ENCODE measurements around the gene TRIM3. TPM values are rescaled to one million over a fixed set of nuclear protein-coding genes. Genes with fewer than 3 reads are reported as not detected.
"Not testable (repeated sequence)": the region's sequence is repeated elsewhere in the genome, so short reads cannot be mapped to it uniquely, and the experiment has no call there.

The TRIM3 gene
- total RNA-seq: 13.7 and 13.8 TPM in 2 replicates

- peak within 1 kb of the TSS; percentile 75 for H3K4me3 ChIP-seq (ENCODE audit: low read depth, low read length)
- peaks cover 1% of the 10 kb centered on the region for H3K36me3 ChIP-seq (ENCODE audit: control insufficient read depth, insufficient read depth, low read length)
- TF ChIP-seq CTCF (IDR thresholded peaks at IDR 0.05; ENCODE audit: insufficient read depth, low read length, poor library complexity, severe bottlenecking): peak; percentile 49
- DNase-seq (ENCODE audit: low read depth): peak; percentile 42
- H3K27me3 ChIP-seq (ENCODE audit: control insufficient read depth, insufficient read depth, low read length): no peaks in the 10 kb centered on the region
These were observed at the start of gene TRIM3 for GRCh38 chr11:6473451-6474412. Gene TRIM3, minus strand, starts transcription at chr11:6473941. Its CDS starts 8,246 bp downstream, at chr11:6465695.

- DNase-seq (ENCODE audit: low read depth): peak; percentile 38
- no peaks in the 10 kb centered on the region for H3K27me3 ChIP-seq (ENCODE audit: control insufficient read depth, insufficient read depth, low read length)
- no peak overlapping the region for H3K4me3 ChIP-seq (ENCODE audit: low read depth, low read length)
- no peaks in the 10 kb centered on the region for H3K36me3 ChIP-seq (ENCODE audit: control insufficient read depth, insufficient read depth, low read length)
- no peak for TF ChIP-seq CTCF (IDR thresholded peaks at IDR 0.05; ENCODE audit: insufficient read depth, low read length, poor library complexity, severe bottlenecking)
These were observed 49.5 kb upstream of the TRIM3 start for GRCh38 chr11:6523253-6523652.

DNA sequence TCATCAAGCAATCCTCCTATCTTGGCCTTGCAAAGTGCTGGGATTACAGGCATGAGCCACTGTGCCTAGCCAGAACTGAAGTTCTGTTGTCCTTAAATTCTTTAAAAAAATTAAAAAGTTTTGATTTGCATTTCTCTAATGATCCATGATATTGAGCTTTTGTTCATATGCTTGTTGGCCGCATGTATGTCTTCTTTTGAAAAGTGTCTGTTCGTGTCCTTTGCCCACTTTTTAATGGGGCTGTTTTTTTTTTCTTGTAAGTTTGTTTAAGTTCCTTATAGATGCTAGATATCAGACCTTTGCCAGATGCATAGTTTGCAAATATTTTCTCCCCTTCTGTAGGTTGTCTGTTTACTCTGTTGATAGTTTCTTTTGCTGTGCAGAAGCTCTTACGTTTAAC, 48.2 kb upstream of the TRIM3 start:
- not testable (repeated sequence) for H3K4me3 ChIP-seq (ENCODE audit: low read depth, low read length); H3K27me3 ChIP-seq (ENCODE audit: control insufficient read depth, insufficient read depth, low read length); H3K36me3 ChIP-seq (ENCODE audit: control insufficient read depth, insufficient read depth, low read length); DNase-seq (ENCODE audit: low read depth)

DNA sequence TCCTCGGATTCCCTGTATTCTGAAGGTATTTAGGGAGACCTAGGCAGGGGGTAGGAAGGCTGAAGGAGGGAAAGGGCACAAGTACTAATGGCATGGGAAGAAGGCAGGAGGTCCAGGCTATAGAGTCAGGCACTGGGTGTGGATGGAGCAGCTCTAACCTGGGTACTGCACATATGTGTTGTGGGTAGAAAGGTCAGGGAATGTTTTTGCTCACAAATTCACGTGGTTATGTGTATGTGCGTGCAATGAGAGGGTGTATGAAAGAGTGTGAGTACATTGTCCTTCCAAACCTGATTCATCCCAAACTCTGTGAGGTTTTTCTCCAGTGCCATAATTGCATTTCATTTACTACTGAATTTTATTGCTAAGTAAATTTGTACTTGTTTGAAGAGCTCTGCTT, 46.5 kb upstream of the TRIM3 start:
- Histone ChIP-seq H3K4me3 (ENCODE audit: low read depth, low read length) (no peak overlapping the region), H3K27me3 (ENCODE audit: control insufficient read depth, insufficient read depth, low read length) (no peaks in the 10 kb centered on the region), H3K36me3 (ENCODE audit: control insufficient read depth, insufficient read depth, low read length) (no peaks in the 10 kb centered on the region)
- TF ChIP-seq CTCF (IDR thresholded peaks at IDR 0.05; ENCODE audit: insufficient read depth, low read length, poor library complexity, severe bottlenecking): no peak
- DNase-seq (ENCODE audit: low read depth): no peak

DNA sequence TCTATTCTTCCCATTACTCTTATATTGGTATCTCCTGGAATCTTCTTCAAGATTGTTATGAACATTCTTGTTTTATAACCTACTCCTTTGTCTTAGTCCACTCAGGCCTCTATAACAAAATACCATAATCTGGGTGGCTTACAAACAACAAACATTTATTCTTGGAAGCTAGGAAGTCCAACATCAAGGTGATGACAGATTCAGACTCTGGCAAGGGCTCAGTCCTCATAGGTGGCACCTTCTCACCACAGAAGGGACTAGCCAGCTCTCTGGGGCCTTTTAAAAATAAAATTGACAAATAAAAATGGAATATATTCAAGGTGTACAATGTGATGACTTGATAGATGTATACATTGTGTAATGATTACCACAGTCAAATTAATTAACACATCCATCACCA, 43.1 kb upstream of the TRIM3 start:
- TF ChIP-seq CTCF (IDR thresholded peaks at IDR 0.05; ENCODE audit: insufficient read depth, low read length, poor library complexity, severe bottlenecking): no peak
- no peak for DNase-seq (ENCODE audit: low read depth)
- Histone ChIP-seq H3K27me3 (ENCODE audit: control insufficient read depth, insufficient read depth, low read length) (no peaks in the 10 kb centered on the region), H3K36me3 (ENCODE audit: control insufficient read depth, insufficient read depth, low read length) (no peaks in the 10 kb centered on the region), H3K4me3 (ENCODE audit: low read depth, low read length) (no peak overlapping the region)

DNA sequence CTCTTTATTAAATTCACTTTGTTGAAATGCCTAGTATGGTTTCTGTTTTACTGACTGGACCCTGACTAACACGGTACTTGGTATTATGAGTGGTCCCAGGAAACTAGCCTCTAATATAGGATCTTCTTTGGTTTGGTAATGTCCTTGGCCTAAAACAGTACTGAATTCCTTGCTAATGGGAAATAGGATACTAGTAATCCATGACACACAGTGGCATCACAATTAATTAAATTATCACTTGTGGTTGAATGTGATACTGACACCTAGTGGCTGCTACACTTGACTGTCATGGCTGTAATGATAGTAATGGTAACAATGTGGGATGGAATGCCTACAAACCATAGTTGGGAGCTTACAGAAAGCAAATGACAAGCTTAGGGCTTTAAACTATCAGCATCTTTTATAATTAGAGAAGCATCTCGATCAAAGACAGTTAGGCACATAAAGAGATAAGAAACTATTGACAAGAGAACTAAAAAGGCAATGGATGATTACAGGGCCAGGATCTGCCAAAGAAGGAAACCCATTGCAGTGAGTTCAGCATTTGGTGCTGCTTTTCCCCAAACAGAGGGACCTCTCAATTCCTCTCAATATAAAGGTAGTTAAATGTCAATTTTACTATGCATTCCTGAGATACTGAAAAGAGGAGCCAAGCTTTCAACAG, 32.0 kb upstream of the TRIM3 start:
- peak; percentile 73 for TF ChIP-seq CTCF (IDR thresholded peaks at IDR 0.05; ENCODE audit: insufficient read depth, low read length, poor library complexity, severe bottlenecking)
- no peaks in the 10 kb centered on the region for H3K27me3 ChIP-seq (ENCODE audit: control insufficient read depth, insufficient read depth, low read length)
- no peak overlapping the region for H3K4me3 ChIP-seq (ENCODE audit: low read depth, low read length)
- no peaks in the 10 kb centered on the region for H3K36me3 ChIP-seq (ENCODE audit: control insufficient read depth, insufficient read depth, low read length)
- DNase-seq (ENCODE audit: low read depth): peak; percentile 41

Data from kidney epithelial cell (primary cell).